ENCODE data around the gene MADCAM1. TPM values are rescaled to one million over a fixed set of nuclear protein-coding genes. Genes with fewer than 3 reads are reported as not detected.
A peak's percentile ranks its signal among the peaks of the same experiment; 100 is the strongest.
"Not testable (repeated sequence)": the region's sequence is repeated elsewhere in the genome, so short reads cannot be mapped to it uniquely, and the experiment has no call there.

Gene MADCAM1
- 0.14 TPM in 1 of 2 replicates, not detected in the other for total RNA-seq (2014; rRNA removed; shearing (Covaris generic))

DNA sequence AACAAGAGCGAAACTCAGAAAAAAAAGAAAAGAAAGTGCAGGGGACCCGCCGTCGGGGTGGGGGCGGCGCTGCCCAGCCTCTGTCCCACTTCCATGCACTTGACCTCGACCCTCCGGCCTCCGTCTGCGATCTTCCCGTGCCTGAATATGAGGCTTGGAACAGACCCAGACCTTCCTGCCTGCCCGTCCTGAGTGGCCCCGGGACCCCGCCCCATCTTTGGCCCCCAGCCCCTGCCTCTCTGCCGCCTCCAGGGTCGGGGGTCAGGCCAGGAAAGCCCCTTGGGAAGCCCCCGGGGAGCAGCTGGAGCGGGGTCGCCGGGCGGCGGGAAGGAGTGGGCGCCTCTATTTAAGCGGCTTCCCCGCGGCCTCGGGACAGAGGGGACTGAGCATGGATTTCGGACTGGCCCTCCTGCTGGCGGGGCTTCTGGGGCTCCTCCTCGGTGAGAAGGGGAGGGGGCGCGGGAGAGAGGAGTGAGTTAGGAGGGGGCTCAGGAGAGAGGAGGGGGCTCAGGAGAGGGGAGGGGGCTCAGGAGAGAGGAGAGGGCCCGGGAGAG is at the start of gene MADCAM1:
TSS of gene MADCAM1 (plus strand) at position 375 of the 554 bp plus-strand sequence. CDS start at position 389, 14 bp downstream.
- in situ Hi-C loops (cut with HindIII; ENCODE audit: low sequenced_read_pairs) = no loop called here
- no peak for DNase-seq (ENCODE audit: low spot score)

DNA sequence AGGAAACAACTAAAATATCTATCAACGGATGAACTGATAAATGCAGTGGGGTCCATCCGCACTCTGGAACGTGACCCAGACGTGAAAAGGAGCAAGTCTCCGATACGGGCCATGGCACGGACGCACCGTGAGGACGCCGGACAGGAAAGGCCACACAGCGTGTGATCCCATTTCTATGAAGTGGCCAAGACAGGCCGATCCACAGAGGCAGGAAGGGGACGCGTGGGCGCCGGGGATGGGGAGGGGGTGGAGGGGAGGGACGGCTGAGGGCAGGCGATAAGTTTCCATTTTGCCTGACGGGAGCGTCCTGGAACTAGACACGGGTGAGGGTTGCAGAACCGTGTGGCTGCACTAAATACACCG is 49.2 kb upstream of the MADCAM1 start:
- in situ Hi-C loops (cut with HindIII; ENCODE audit: low sequenced_read_pairs) = no loop called here
- DNase-seq (ENCODE audit: low spot score) = no peak

DNA sequence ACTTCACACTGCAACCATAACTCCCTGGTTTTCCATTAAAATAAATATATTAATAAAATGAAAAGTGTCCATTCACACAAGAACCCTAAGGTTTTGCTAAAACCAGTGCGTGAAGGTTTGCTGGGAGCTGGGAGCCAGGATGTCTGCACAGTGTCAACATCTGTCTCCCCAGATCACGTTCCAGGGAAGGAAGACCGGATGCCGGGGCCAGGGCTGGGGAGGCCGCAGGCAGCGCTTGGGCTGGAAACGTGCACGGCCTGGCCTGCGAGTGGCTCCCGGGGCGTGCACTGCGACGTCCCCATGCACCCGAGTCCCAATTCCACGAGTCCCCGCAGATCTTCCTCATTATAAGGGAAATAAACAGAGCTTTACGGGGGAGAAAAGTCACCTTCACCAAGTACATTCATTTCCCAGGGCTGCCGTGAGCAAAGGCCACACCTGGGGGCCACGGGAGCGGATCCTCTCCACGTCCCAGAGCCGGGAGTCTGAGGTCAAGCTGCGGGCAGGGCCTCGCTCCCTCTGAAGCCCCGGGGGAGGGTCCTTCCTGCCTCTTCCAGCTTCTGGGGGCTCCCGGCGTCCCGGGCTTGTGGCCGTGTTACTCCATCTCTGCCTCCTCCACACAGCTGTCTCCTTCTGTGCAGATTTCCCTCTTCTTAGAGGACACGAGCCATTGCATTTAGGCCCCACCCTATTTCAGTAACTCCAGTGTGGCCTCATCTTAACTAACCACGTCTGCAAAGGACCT is 48.3 kb upstream of the MADCAM1 start:
- in situ Hi-C loops (cut with HindIII; ENCODE audit: low sequenced_read_pairs) = no loop called here
- no peak for DNase-seq (ENCODE audit: low spot score)

DNA sequence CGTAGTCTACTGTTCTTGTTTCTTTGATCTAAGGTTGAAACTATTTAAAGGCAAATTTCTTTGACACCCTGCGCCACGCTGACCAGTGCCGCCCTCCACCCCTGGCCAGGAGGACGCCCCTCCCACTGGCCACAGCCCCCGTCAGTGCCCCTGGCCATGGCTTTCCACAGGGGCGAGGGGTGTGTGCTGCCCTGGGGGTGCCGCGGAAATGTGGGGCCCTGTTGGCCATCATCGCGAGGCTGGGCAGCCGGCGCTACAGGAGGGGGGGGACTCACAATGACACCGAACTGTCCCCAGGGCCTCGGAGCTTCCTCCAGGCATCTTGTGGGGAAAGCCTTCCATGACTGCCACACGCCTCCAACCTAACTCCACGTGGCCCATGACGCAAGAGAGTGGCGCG is 46.4 kb upstream of the MADCAM1 start:
- in situ Hi-C loops (cut with HindIII; ENCODE audit: low sequenced_read_pairs) = no loop called here
- no peak for DNase-seq (ENCODE audit: low spot score)

DNA sequence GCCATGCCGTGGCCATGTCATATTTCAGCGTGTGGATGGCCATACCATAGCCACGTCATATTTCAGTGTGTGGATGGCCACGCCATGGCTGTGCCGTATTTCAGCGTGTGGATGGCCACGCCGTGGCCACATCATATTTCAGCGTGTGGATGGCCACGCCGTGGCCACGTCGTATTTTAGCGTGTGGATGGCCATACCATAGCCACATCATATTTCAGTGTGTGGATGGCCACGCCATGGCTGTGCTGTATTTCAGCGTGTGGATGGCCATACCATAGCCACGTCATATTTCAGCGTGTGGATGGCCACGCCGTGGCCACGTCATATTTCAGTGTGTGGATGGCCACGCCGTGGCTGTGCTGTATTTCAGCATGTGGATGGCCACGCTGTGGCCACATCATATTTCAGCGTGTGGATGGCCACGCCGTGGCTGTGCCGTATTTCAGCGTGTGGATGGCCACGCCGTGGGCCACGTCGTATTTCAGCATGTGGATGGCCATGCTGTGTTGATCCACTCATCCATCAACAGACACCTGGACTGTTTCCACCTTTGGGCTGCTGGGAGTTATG is 45.3 kb upstream of the MADCAM1 start:
- DNase-seq (ENCODE audit: low spot score); in situ Hi-C loops (cut with HindIII; ENCODE audit: low sequenced_read_pairs): not testable (repeated sequence)

DNA sequence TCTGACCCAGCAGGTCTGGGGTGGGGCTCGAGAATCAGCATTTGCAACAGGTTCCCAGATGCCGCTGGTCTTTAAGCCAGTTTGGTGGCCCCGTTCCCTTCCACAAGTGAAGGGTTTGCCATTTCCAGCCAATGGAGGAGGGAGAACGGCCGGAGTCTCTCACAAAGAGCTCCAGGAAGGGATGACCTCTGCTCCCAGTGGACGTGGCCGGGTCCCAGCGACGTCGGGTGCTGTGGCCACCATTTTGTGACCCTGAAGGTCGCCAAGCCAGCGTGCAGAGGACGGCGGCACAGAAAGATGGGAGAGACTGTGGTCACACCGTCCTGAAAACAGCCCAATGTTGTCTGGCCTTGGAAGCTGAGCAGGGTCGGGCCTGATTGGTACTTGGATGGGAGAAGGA is 43.5 kb upstream of the MADCAM1 start:
- in situ Hi-C loops (cut with HindIII; ENCODE audit: low sequenced_read_pairs) = no loop called here
- no peak for DNase-seq (ENCODE audit: low spot score)

DNA sequence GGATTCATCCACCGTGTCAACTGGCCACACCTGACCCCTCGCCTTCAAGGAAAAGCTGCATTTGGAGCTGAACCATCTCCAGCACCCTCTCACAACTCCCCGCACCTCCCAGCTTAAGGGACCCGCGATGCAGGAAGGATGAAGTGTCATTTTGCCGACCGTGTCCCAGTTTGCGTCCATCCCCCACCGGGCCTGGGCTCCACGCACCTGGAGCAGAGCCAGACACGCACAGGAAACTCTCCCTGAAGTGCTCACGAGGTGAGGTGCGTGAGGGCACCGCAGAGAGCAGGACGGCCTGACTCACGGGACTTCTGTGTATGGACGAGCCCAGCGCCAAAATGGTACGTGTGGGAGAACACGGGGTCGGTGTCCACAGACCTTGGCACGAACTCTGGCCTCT is 42.7 kb upstream of the MADCAM1 start:
- DNase-seq (ENCODE audit: low spot score) = no peak
- in situ Hi-C loops (cut with HindIII; ENCODE audit: low sequenced_read_pairs) = no loop called here

DNA sequence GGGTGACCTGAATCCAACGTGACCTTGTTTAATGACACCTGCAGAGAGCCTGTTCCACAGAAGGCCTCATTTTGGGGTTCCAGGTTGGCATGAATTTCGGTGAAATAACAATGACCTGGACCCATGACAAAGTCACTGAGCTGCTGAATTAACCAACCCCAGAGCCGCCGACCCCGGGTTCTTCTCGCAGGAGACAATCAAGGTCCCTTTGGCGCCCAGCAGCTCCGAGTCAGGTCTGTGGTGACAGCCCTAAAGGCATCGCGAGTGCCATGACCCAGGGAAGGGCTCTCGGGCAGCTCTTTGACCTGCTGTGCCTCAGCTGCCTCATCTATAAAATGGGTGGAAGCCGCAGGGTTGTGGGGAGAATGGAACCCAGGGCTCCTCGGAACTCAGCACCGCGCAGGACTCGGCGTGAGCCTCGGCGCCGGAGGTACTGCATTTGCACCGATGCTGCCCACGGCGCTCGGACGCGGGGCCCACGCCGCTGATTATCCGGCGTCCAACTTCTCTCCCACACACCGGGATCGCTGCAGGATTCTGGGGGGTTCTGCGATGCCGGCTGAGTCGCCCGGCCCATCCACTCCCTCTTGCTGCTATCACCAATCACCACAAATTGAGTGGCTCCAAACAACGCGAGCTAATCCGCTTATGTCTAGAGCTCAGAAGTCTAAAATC is 41.1 kb upstream of the MADCAM1 start:
- no peak for DNase-seq (ENCODE audit: low spot score)
- in situ Hi-C loops (cut with HindIII; ENCODE audit: low sequenced_read_pairs) = no loop called here

DNA sequence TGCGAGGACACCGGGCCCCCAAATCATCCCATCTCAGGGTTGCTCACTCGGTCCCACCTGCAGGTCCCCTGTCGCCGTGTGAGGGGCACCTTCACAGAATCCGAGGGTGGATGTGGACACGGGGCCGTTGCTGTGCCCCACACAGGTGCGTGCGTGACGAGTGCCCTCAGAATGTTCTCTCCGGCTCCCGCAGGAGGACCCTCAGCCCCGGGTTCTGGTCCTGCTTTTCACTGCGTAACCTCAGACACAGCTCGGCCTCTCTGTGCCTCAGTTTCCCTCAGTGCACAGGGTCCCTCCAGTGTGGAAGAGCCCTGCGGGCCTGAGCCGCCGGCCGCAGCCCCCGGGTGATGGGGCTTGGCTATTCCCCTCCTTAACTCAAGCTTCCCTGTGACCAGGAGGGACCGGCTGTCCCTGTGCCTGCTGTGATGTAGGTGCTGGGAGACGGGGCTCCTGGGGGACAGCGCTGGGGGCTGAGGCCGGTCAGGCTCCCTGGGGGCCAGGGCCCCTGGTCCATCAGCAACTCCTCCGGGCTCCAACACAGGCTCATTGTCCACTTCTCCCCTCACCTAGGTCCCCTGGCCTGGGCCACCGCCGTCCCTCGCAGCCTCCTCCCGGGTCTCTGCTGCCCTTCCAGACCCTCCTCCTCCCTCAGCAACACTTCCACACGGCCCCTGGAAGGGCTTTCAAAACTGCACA is 40.3 kb upstream of the MADCAM1 start:
- in situ Hi-C loops (cut with HindIII; ENCODE audit: low sequenced_read_pairs) = no loop called here
- DNase-seq (ENCODE audit: low spot score) = no peak

DNA sequence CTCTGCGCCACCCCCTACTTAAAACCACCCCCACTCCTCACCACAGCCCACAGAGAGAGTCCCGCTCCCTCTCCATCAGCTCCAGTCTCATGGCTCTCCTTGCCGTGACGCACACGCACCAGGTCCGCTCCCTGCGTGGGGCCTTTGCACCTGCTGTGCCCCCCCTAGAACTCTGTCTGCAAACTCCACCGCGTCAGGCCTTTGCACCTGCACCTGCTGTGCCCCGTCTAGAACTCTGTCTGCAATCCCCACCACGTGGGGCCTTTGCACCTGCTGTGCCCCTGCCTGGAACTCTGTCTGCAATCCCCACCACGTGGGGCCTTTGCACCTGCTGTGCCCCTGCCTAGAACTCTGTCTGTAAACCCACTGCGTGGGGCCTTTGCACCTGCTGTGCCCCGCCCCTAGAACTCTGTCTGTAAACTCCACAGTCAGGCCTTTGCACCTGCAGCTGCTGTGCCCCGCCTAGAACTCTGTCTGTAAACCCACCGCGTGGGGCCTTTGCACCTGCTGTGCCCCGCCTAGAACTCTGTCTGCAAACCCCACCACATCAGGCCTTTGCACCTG is 39.7 kb upstream of the MADCAM1 start:
- in situ Hi-C loops (cut with HindIII; ENCODE audit: low sequenced_read_pairs) = no loop called here
- DNase-seq (ENCODE audit: low spot score) = no peak

DNA sequence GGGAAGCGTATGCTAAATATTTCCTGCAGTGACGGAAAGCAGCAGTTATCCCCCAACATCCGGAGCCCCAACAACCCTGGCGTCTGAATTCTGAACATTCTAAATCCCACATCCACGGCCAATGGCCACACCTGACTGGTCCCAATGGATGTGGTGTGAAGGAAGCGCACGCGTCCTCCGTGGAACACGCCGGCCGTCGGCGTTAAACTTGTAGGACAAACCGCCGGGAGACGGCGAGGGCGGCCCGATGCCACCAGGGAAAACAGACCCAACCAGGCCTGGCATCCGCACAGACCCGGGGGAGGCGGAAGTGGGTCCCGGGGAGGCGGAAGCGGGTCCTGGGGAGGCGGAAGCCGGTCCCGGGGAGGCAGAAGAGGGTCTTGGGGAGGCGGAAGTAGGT is 38.6 kb upstream of the MADCAM1 start:
- in situ Hi-C loops (cut with HindIII; ENCODE audit: low sequenced_read_pairs) = no loop called here
- DNase-seq (ENCODE audit: low spot score) = no peak

DNA sequence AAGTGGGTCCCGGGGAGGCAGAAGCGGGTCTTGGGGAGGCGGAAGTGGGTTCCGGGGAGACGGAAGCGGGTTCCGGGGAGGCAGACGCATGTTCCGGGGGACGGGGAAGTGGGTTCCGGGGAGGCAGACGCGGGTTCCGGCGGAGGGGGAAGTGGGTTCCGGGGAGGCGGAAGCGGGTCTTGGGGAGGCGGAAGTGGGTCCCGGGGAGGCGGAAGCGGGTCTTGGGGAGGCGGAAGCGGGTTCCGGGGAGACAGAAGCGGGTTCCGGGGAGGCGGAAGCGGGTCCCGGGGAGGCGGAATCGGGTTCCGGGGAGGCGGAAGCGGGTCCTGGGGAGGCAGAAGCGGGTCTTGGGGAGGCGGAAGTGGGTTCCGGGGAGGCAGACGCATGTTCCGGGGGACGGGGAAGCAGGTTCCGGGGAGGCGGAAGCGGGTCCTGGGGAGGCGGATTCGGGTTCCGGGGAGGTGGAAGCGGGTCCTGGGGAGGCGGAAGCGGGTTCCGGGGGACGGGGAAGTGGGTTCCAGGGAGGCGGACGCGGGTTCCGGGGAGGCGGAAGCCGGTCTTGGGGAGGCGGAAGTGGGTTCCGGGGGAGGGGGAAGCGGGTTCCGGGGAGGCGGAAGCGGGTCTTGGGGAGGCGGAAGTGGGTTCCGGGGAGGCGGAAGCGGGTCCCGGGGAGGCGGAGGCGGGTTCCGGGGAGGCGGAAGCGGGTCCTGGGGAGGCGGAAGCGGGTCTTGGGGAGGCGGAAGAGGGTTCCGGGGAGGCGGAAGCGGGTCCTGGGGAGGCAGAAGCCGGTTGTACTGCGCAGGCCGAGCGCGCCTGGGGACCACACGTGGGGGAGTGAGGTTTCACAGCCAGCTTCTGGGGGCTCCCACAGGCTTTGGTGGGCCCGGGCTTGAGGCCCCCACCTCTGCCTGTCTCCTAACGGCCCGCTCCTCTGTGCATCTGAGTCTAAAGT is 37.9 kb upstream of the MADCAM1 start:
- in situ Hi-C loops (cut with HindIII; ENCODE audit: low sequenced_read_pairs) = no loop called here
- no peak for DNase-seq (ENCODE audit: low spot score)

DNA sequence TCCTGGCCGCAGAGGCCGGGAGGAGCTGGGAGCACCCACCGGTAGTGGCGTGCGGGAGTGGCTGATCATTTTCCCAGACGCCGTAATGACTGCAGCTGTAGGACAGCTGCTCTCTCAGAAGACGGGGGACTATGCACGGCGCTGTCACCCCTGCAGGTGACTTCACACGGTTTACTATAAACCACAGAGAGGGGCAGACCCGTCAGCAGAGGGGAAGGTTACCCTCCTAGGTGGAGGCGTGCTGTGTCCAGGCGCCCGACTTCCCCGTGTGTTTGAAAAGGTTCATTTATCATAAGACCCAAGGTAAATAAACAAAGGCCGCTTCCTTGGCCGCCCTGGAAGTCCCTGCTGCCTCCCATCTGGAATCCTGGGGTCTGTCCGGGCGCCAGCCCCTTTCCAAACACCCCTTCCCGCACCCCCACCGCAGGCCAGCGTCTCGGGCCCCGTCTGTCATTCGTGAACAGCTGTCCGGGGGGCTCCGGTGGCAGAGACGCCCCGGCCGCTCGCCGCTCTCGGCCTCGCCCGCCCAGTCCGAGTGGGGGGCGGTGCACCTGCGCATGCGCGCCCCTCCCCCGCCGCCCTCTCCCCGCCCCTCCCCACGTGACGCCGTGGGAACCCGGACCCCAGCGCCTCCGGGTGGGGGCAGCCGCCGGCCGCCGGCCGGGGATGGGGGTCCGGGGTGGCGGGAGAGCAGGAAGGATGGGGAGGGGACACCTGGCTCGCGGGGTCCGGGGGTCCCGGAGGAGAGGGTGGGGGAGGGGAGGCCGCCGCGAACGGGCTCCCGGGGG is 36.4 kb upstream of the MADCAM1 start:
- in situ Hi-C loops (cut with HindIII; ENCODE audit: low sequenced_read_pairs) = no loop called here
- DNase-seq (ENCODE audit: low spot score) = peak; percentile 32

DNA sequence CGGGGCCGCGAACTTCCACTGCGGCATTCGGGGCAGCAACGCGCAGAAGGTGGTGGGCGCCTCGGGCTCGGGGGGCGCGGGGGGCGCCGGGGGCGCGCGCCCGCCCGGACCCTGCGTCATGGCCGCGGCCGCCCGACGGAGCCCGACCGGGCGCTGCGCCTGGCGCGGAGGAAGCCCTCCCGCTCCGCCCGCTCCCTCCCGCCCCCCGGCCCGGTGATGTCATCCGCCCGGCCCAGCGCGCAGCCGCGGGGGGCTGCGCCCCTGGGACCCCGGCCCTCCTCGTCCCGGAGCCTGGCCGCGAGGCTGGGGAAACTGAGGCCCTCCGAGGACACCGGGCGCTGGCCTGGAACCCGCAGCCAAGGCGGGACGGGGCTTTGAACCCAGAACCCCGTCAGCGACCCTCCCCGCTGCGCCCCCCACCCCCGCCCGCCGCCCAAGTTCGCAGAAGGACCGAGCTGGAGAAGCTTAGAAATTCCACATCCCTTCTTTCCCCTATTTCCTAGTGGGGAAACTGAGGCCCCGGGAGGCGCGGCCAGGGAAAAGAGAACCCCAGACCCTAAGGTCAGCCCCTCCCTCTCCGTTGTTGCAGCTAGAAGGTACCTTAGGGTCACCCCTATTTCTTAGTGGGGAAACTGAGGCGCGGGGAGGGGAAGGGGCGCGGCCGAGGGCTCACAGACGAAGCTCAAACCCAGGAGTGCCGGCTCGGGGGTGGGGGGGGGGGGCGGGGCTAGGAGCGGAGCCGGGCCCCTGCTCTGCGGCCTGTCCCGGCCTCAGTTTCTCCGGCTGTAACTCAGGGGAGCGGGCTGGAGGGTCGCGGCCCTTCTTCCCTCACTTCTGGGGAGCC is 35.2 kb upstream of the MADCAM1 start, which contains the start of gene SHC2:
TSS of gene SHC2 (minus strand) at position 157 of the 844 bp plus-strand sequence. CDS start at position 120, 37 bp downstream.
- in situ Hi-C loops (cut with HindIII; ENCODE audit: low sequenced_read_pairs) = no loop called here
- no peak for DNase-seq (ENCODE audit: low spot score)

DNA sequence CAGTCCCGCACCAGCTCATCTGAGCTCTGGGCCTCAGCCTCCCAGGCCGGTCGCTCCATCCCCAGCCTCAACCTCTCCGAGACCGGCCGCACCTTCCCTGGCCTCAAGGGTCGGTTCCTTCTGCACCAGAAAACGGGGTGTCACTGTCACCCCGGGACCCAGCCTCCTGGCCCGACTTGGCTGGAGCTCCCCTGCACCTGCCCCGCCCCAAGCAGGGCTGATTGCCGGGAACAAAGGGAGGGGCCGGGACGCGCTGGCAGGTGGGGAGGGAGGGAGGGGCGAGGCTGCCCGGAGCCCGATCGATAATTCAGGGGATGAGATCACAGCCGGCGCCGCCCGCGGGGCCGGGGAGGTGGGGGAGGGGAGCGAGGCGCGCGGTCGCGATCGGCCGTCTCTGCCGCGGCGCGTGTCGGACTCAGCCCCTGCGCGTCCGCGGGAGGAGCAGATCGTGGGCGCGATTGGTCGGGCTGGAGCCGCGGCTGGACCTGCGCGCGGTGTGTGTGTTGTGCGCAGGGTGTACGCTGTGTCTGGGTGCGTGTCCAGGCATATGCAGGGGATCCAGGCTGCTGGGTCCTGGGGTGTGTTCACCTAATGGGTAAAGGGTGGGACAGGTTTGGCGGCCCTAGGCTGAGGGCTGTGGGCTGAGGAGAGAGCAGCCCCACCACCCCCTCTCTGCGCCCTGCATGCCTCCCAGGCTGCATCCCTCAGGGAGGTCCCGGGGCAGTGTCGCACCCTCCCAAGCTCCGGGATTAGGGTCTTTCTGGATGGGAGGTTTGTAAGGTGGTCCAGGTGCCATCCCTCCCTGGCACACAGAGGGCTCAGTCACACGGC is 34.4 kb upstream of the MADCAM1 start:
- DNase-seq (ENCODE audit: low spot score) = no peak
- in situ Hi-C loops (cut with HindIII; ENCODE audit: low sequenced_read_pairs) = no loop called here
